ENCODE data around the gene PARP16. TPM values are rescaled to one million over a fixed set of nuclear protein-coding genes. Genes with fewer than 3 reads are reported as not detected.

PARP16 gene
- total and polyA plus RNA-seq, 2 experiments from 2014 or later = 3.6 to 4.1 TPM

- Histone ChIP-seq H3K79me2 (replicated peaks; ENCODE audit: insufficient read depth) (no peaks in the 10 kb centered on the region), H3K9me2 (ENCODE audit: insufficient read depth) (no peaks in the 10 kb centered on the region), H3K4me3 (no peak overlapping the region), H3F3A (replicated peaks; ENCODE audit: low read depth) (0 out of 2 replicates have a peak, but pooled peaks cover 15% of the 10 kb centered on the region), H2AFZ (no peak overlapping the region), H3K4me1 (ENCODE audit: insufficient read depth) (peaks cover 23% of the 10 kb centered on the region), H3K4me2 (no peak overlapping the region), H3K27me3 (ENCODE audit: insufficient read depth) (no peaks in the 10 kb centered on the region), H3K27ac (ENCODE audit: low read depth) (no peak overlapping the region), H3K36me3 (ENCODE audit: insufficient read depth) (no peaks in the 10 kb centered on the region), H4K20me1 (replicated peaks; ENCODE audit: insufficient read depth) (no peaks in the 10 kb centered on the region; the same call in 1 of the 2 replicates)
- no peak overlapping the region for H3K27ac Mint-ChIP-seq
- H3K9me3 Mint-ChIP-seq = no peaks in the 10 kb centered on the region; the same call in 2 of the 3 replicates
- H3K36me3 Mint-ChIP-seq (ENCODE audit: low read depth) = peaks cover 32% of the 10 kb centered on the region
- peaks cover 5% of the 10 kb centered on the region for H3K27me3 Mint-ChIP-seq (ENCODE audit: insufficient read depth, low read depth, poor library complexity)
- ATAC-seq (no peak), DNase-seq (ENCODE audit: low spot score) (no peak)
- TF ChIP-seq EZH2phosphoT487 (IDR thresholded peaks at IDR 0.05; ENCODE audit: unreplicated experiment) = no peak
- TF ChIP-seq ZNF114 (CRISPR knock-in tag; IDR thresholded peaks at IDR 0.05) = no peak
- no peak for TF ChIP-seq ETS1 (IDR thresholded peaks at IDR 0.05)
- TF ChIP-seq JUNB (IDR thresholded peaks at IDR 0.05; ENCODE audit: unreplicated experiment) = no peak
- no peak for TF ChIP-seq EZH2 (IDR thresholded peaks at IDR 0.05; ENCODE audit: low read depth, unreplicated experiment)
- H3K4me1 Mint-ChIP-seq = peaks cover 25% of the 10 kb centered on the region
- H3K4me3 Mint-ChIP-seq = no peak overlapping the region
Observed at GRCh38 chr15:65328506-65329287, 42.0 kb upstream of the PARP16 start.

- Mint-ChIP-seq H3K4me1 (peaks cover 18% of the 10 kb centered on the region), H3K36me3 (ENCODE audit: low read depth) (peaks cover 32% of the 10 kb centered on the region), H3K27me3 (ENCODE audit: insufficient read depth, low read depth, poor library complexity) (peaks cover 5% of the 10 kb centered on the region), H3K9me3 (no peaks in the 10 kb centered on the region; the same call in 2 of the 3 replicates), H3K27ac (no peak overlapping the region), H3K4me3 (no peak overlapping the region)
- Histone ChIP-seq H3K4me2 (no peak overlapping the region), H3K4me3 (no peak overlapping the region), H2AFZ (no peak overlapping the region), H3K79me2 (replicated peaks; ENCODE audit: insufficient read depth) (no peaks in the 10 kb centered on the region), H3K9me2 (ENCODE audit: insufficient read depth) (no peaks in the 10 kb centered on the region), H3F3A (replicated peaks; ENCODE audit: low read depth) (0 out of 2 replicates have a peak, but pooled peaks cover 9% of the 10 kb centered on the region), H3K27ac (ENCODE audit: low read depth) (no peak overlapping the region), H3K4me1 (ENCODE audit: insufficient read depth) (peaks cover 16% of the 10 kb centered on the region; the same call in 1 of the 2 replicates), H3K27me3 (ENCODE audit: insufficient read depth) (no peaks in the 10 kb centered on the region), H4K20me1 (replicated peaks; ENCODE audit: insufficient read depth) (no peaks in the 10 kb centered on the region; the same call in 1 of the 2 replicates), H3K36me3 (ENCODE audit: insufficient read depth) (no peaks in the 10 kb centered on the region)
- no peak for ATAC-seq
- TF ChIP-seq CREB1 (CRISPR knock-in tag; IDR thresholded peaks at IDR 0.05; ENCODE audit: low read depth) (no peak), ETS1 (IDR thresholded peaks at IDR 0.05) (no peak), JUNB (IDR thresholded peaks at IDR 0.05; ENCODE audit: unreplicated experiment) (no peak), POLR2AphosphoS5 (IDR thresholded peaks at IDR 0.05; ENCODE audit: low read depth) (no peak), EZH2 (IDR thresholded peaks at IDR 0.05; ENCODE audit: low read depth, unreplicated experiment) (no peak)
- DNase-seq (ENCODE audit: low spot score) = no peak
Observed at GRCh38 chr15:65327651-65328393, 41.1 kb upstream of the PARP16 start.
